Trophoblast cell (in vitro differentiated cells and primary cell): ENCODE measurements around the gene CNTN6.

ENCODE experiments used
- DNase-seq, 2 donors: peaks; one replicate each; pipeline ENCODE4 v3.0.0-alpha.2; 2016
- H2AFZ ChIP-seq: 2 replicates; pipeline ENCODE4 v1.6.1; 2013; ENCODE audit warnings: low read length, moderate library complexity, mild to moderate bottlenecking; ENCODE audit not compliant: insufficient read depth, poor library complexity
- H2AK5ac ChIP-seq: 2 replicates; pipeline ENCODE4 v1.6.1; 2013; ENCODE audit warnings: mild to moderate bottlenecking, low read length
- H2BK120ac ChIP-seq: 2 replicates; pipeline ENCODE4 v1.6.1; 2013; ENCODE audit warnings: low read length, mild to moderate bottlenecking, moderate library complexity; ENCODE audit not compliant: insufficient read depth, poor library complexity
- H2BK12ac ChIP-seq: 2 replicates; pipeline ENCODE4 v1.6.1; 2013; ENCODE audit warnings: mild to moderate bottlenecking, low read length, moderate library complexity
- H2BK5ac ChIP-seq: 2 replicates; pipeline ENCODE4 v1.6.1; 2013; ENCODE audit warnings: low read length, low read depth, moderate library complexity, mild to moderate bottlenecking; ENCODE audit not compliant: poor library complexity
- H3K14ac ChIP-seq: 2 replicates; pipeline ENCODE4 v1.6.1; 2013; ENCODE audit warnings: mild to moderate bottlenecking, low read length
- H3K18ac ChIP-seq: 2 replicates; pipeline ENCODE4 v1.6.1; 2013; ENCODE audit warnings: mild to moderate bottlenecking, low read length
- H3K23ac ChIP-seq: 2 replicates; pipeline ENCODE4 v1.6.1; 2013; ENCODE audit warnings: low read length
- H3K27ac ChIP-seq: 2 replicates; pipeline ENCODE4 v1.5.1; 2013; ENCODE audit warnings: low read depth, mild to moderate bottlenecking, inconsistent platforms, low read length, moderate library complexity
- H3K27me3 ChIP-seq: 2 replicates; pipeline ENCODE4 v1.6.1; 2013; ENCODE audit warnings: inconsistent platforms, mild to moderate bottlenecking, low read length, moderate library complexity; ENCODE audit not compliant: insufficient read depth
- H3K36me3 ChIP-seq, 2 experiments: 1 replicate in 1 of 2; 2 replicates in 1 of 2; pipeline ENCODE4 v1.6.1; 2013; ENCODE audit warnings: low read length in 2 of 2, mild to moderate bottlenecking in 2 of 2, moderate library complexity in 1 of 2; ENCODE audit not compliant: insufficient read depth in 2 of 2, control insufficient read depth in 1 of 2
- H3K4ac ChIP-seq: 2 replicates; pipeline ENCODE4 v1.6.1; 2013; ENCODE audit warnings: low read depth, mild to moderate bottlenecking, low read length, moderate library complexity
- H3K4me1 ChIP-seq, 2 experiments: 1 replicate in 1 of 2; 2 replicates in 1 of 2; pipeline ENCODE4 v1.6.1; 2013; ENCODE audit warnings: low read length in 2 of 2, mild to moderate bottlenecking in 2 of 2, moderate library complexity in 1 of 2; ENCODE audit not compliant: insufficient read depth in 2 of 2, control insufficient read depth in 1 of 2
- H3K4me2 ChIP-seq: 2 replicates; pipeline ENCODE4 v1.6.1; 2013; ENCODE audit warnings: inconsistent platforms, mild to moderate bottlenecking, low read length, moderate library complexity
- H3K4me3 ChIP-seq: 2 replicates; pipeline ENCODE4 v1.5.1; 2013; ENCODE audit warnings: mild to moderate bottlenecking, low read depth, low read length, inconsistent platforms
- H3K79me1 ChIP-seq: one replicate; pipeline ENCODE4 v1.6.1; 2013; ENCODE audit warnings: low read length
- H3K79me2 ChIP-seq: 2 replicates; pipeline ENCODE4 v1.6.1; 2013; ENCODE audit warnings: low read length, mild to moderate bottlenecking; ENCODE audit not compliant: control insufficient read depth, insufficient read depth, poor library complexity
- H3K9ac ChIP-seq: 2 replicates; pipeline ENCODE4 v1.6.1; 2013; ENCODE audit warnings: mild to moderate bottlenecking, low read length
- H3K9me3 ChIP-seq: 2 replicates; pipeline ENCODE4 v1.6.1; 2013; ENCODE audit warnings: low read depth, mild to moderate bottlenecking, control low read depth, inconsistent platforms, low read length; ENCODE audit not compliant: insufficient read depth
- H4K12ac ChIP-seq: 2 replicates; pipeline ENCODE4 v1.6.1; 2013; ENCODE audit warnings: low read depth, mild to moderate bottlenecking, low read length, moderate library complexity
- H4K8ac ChIP-seq: 2 replicates; pipeline ENCODE4 v1.6.1; 2013; ENCODE audit warnings: low read depth, mild to moderate bottlenecking, low read length, moderate library complexity
- H4K91ac ChIP-seq: one replicate; pipeline ENCODE4 v1.6.1; 2013; ENCODE audit warnings: low read depth, mild to moderate bottlenecking, low read length, moderate library complexity
- WGBS: extraction: QIAGEN DNeasy Blood & Tissue Kit; methylation state at CpG from one replicate; pipeline ENCODE4 v1.1.7; 2013; ENCODE audit warnings: missing lambda C conversion rate; ENCODE audit not compliant: insufficient read length, insufficient coverage; ENCODE audit errors: extremely low coverage; 5-methylcytosine and 5-hydroxymethylcytosine counted together

CNTN6 gene

GRCh38 chr3:1092061-1092460 is 763 bp upstream of the CNTN6 start:
- WGBS, result no CpG with 5 or more reads among the region's 2 CpGs
- H3K14ac ChIP-seq, result no peak overlapping the region
- H3K9me3 ChIP-seq, result no peaks in the 10 kb centered on the region
- no peak overlapping the region for H3K9ac ChIP-seq
- H3K79me2 ChIP-seq, result no peaks in the 10 kb centered on the region
- H3K27ac ChIP-seq, result no peak overlapping the region
- peaks cover 2% of the 10 kb centered on the region in 2 experiments for H3K4me1 ChIP-seq
- no peak overlapping the region for H3K4me2 ChIP-seq
- H3K27me3 ChIP-seq, result no peaks in the 10 kb centered on the region
- no peak for DNase-seq
- no peak overlapping the region for H2BK5ac ChIP-seq
- no peaks in the 10 kb centered on the region for H3K79me1 ChIP-seq
- no peak overlapping the region for H2BK120ac ChIP-seq
- no peaks in the 10 kb centered on the region for H3K36me3 ChIP-seq
- no peak overlapping the region for H2AFZ ChIP-seq
- H2AK5ac ChIP-seq, result no peak overlapping the region
- H3K18ac ChIP-seq, result no peak overlapping the region
- H3K4me3 ChIP-seq, result no peak overlapping the region
- H4K12ac ChIP-seq, result no peak overlapping the region
- no peak overlapping the region for H2BK12ac ChIP-seq
- H3K23ac ChIP-seq, result no peak overlapping the region
- H3K4ac ChIP-seq, result no peak overlapping the region
- no peak overlapping the region for H4K8ac ChIP-seq
- H4K91ac ChIP-seq, result no peak overlapping the region

DNA sequence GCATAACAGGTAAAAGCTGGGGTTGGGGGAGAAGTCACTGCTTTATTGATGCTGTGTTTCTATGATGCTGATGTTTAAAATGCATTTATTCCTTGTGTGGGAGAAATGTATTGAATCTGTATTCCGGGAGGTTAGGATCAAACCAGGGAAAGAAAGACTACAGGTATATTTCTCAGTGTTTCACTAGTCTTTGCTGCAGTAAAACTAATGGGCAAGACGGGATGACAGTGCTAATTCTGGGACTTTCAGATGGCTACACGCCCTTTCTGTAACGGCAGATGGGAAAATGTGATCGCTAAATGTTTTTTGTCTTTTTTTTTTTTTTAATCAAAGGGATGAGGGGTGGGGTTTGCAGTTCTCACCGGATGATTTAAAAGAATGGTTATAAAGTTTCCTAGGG is 393 bp downstream of the CNTN6 start:
- WGBS, result no CpG with 5 or more reads among the region's 6 CpGs
- no peak overlapping the region for H2BK120ac ChIP-seq

DNA sequence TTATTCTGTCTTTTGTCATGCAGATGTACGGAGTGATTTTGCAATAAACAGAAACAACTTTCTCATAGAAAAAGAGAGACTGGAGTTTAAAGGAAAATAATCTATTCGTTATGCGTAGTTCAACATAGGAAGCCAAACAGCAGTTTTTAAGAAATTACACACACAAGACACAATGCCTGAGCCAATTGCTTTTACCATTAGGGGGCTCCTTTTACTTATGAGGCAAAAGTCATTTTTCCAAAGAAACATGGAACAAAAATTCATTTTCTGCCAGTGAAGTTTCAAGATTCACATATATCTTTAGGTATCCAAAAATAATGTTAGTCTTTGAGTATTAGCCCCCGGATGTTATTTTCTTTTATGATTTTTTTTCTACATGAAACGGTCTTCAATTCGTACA is 10.7 kb downstream of the CNTN6 start:
- Histone ChIP-seq H2AFZ (no peak overlapping the region), H2AK5ac (no peak overlapping the region), H3K4ac (no peak overlapping the region), H3K27me3 (no peaks in the 10 kb centered on the region), H2BK12ac (no peak overlapping the region), H4K8ac (no peak overlapping the region), H3K79me2 (no peaks in the 10 kb centered on the region), H3K9me3 (no peaks in the 10 kb centered on the region), H3K4me1 (no peaks in the 10 kb centered on the region), H3K4me2 (no peak overlapping the region), H3K4me3 (no peak overlapping the region), H3K23ac (no peak overlapping the region), H3K18ac (no peak overlapping the region), H3K36me3 (no peaks in the 10 kb centered on the region), H3K79me1 (no peaks in the 10 kb centered on the region), H4K91ac (no peak overlapping the region), H3K9ac (no peak overlapping the region), H3K14ac (no peak overlapping the region), H2BK120ac (no peak overlapping the region), H3K27ac (no peak overlapping the region), H2BK5ac (no peak overlapping the region), H4K12ac (no peak overlapping the region)
- WGBS, result no CpG with 5 or more reads among the region's 6 CpGs
- no peak for DNase-seq

More for the DNA sequence above, 393 bp downstream of the CNTN6 start:
- Histone ChIP-seq H3K36me3 (no peaks in the 10 kb centered on the region), H3K27ac (peak overlapping the region; percentile 18), H2AFZ (no peak overlapping the region), H3K18ac (no peak overlapping the region), H4K91ac (no peak overlapping the region), H2BK5ac (peak overlapping the region; percentile 40), H3K23ac (no peak overlapping the region), H4K8ac (no peak overlapping the region), H3K4ac (no peak overlapping the region), H2BK12ac (no peak overlapping the region), H3K4me2 (peak overlapping the region; percentile 22), H3K27me3 (no peaks in the 10 kb centered on the region), H3K79me2 (no peaks in the 10 kb centered on the region), H3K4me1 (peaks cover 2% of the 10 kb centered on the region in 2 experiments), H3K9me3 (no peaks in the 10 kb centered on the region), H3K14ac (no peak overlapping the region), H3K9ac (no peak overlapping the region), H3K79me1 (no peaks in the 10 kb centered on the region), H2AK5ac (no peak overlapping the region), H3K4me3 (no peak overlapping the region), H4K12ac (no peak overlapping the region)
- DNase-seq, result no peak

DNA sequence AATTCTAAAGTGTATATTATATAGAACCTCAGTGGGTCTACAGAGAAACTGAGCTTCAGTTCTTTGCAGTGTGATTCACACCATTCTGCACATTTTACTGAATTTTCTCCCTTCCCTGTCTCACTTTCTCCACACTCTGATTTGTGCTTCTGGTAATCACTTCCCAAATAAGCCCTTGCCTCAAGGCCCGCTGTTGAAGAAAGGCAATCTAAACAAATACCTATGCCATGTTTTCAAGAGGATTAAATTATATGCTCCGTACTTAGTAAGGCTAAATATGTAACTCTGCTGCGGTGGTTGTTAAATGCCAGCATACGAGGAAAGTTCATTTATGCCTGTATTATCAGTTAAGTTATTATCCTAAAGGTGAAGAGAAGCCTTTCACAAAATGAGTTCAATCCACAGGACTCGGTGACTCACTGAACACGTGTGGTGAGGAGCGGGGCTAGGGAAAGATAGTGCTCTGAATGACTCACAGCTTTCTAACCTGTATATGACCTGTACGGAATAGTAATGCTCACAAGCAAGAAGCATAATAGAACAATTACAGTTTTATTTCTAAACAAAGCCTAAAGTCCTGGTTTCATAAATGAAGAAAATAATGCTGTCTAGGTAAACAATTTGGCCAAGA is 25.1 kb downstream of the CNTN6 start:
- Histone ChIP-seq H3K4me1 (no peaks in the 10 kb centered on the region), H2AFZ (no peak overlapping the region), H3K79me1 (no peaks in the 10 kb centered on the region), H3K4ac (no peak overlapping the region), H2AK5ac (no peak overlapping the region), H3K36me3 (no peaks in the 10 kb centered on the region), H4K91ac (no peak overlapping the region), H4K8ac (no peak overlapping the region), H4K12ac (no peak overlapping the region), H3K9ac (no peak overlapping the region), H3K9me3 (no peaks in the 10 kb centered on the region), H3K23ac (no peak overlapping the region), H3K4me3 (no peak overlapping the region), H3K18ac (no peak overlapping the region), H3K27ac (no peak overlapping the region), H2BK5ac (no peak overlapping the region), H3K4me2 (no peak overlapping the region), H3K27me3 (no peaks in the 10 kb centered on the region), H3K14ac (no peak overlapping the region), H3K79me2 (no peaks in the 10 kb centered on the region), H2BK120ac (no peak overlapping the region), H2BK12ac (no peak overlapping the region)
- peak; percentile 0 to 7 for DNase-seq
- WGBS, result no CpG with 5 or more reads among the region's 8 CpGs
